Adrenal gland (tissue), 12 donors: ENCODE measurements around the gene GPS1. TPM values are rescaled to one million over a fixed set of nuclear protein-coding genes. Genes with fewer than 3 reads are reported as not detected.
A peak's percentile ranks its signal among the peaks of the same experiment; 100 is the strongest.

ENCODE experiments used
- DNase-seq, 7 donors: peaks; one replicate each; pipeline ENCODE4 v3.0.0-alpha.2; 2019 to 2020
- H3K27ac ChIP-seq, 5 donors: fragments of 200-600 bp; sonication (generic) in 4 of 5; 1 replicate in 3 of 5; 2 replicates in 2 of 5; pipeline versions ENCODE4 v1.5.1 to v1.8.0; 2016 to 2020; ENCODE audit warnings: mild to moderate bottlenecking in 1 of 5
- H3K27me3 ChIP-seq: fragments of 200-600 bp; 2 replicates; pipeline ENCODE4 v1.8.0; 2021
- H3K36me3 ChIP-seq, 2 donors: fragments of 200-600 bp; replicated peaks in 1 of 2; 1 replicate in 1 of 2; 2 replicates in 1 of 2; pipeline versions ENCODE4 v1.5.1 to v1.8.0; 2018 to 2022
- H3K4me1 ChIP-seq, 2 donors: fragments of 200-600 bp; replicated peaks in 1 of 2; 1 replicate in 1 of 2; 2 replicates in 1 of 2; pipeline versions ENCODE4 v1.5.1 to v1.8.0; 2018 to 2021
- H3K4me3 ChIP-seq, 4 donors: fragments of 200-600 bp; sonication (generic) in 3 of 4; one replicate each; pipeline ENCODE4 v1.5.1; 2016 to 2018
- H3K9me3 ChIP-seq, 3 donors: fragments of 200-600 bp; sonication (generic) in 1 of 3; replicated peaks in 1 of 3; 1 replicate in 2 of 3; 2 replicates in 1 of 3; pipeline versions ENCODE4 v1.5.1 to v1.8.0; 2016 to 2021
- POLR2A ChIP-seq, 2 donors: fragments of 450-650 bp; IDR thresholded peaks; one replicate each; pipeline ENCODE4 v1.6.1; 2017; ENCODE audit warnings: antibody characterized with exemption in 2 of 2, mild to moderate bottlenecking in 2 of 2, moderate library complexity in 1 of 2
- WGBS, 4 donors: extraction: QIAGEN DNeasy Blood & Tissue Kit in 2 of 4; methylation state at CpG; one replicate each; pipeline versions ENCODE4 v1.1.5 to v1.1.7; 2013 to 2017; 5-methylcytosine and 5-hydroxymethylcytosine counted together
- intact Hi-C, 2 donors: fragments of 100-400 bp; cut with DNase I; formaldehyde crosslinking; loops; one replicate each; pipeline versions ENCODE4 v1.14.1 to v1.15.0; 2022 to 2023
- polyA plus RNA-seq, 3 donors: library from polyadenylated mRNA; stranded (reverse); fragments of 200-250 nt in 2 of 3; fragments of 350-450 nt in 1 of 3; fragmentation: Illumina TruSeq in 1 of 3; extraction: RNeasy Lipid Tissue Mini Kit (QIAGEN cat#74804) in 1 of 3; gene quantifications; one replicate each; pipeline ENCODE4 v1.2.3, GENCODE V29; 2013 to 2014
- total RNA-seq, 9 donors: library from RNA; depleted of rRNA in 4 of 9; stranded (reverse); fragments of >200 nt in 4 of 9; fragments of 120-200 nt in 1 of 9; fragmentation: NEBNext Ultra II Directional in 1 of 9; extraction: Animal tissue kit (Norgen Biotek cat#: 25700) in 1 of 9; gene quantifications; one replicate each; pipeline versions ENCODE4 v1.1.0 to v1.2.4, GENCODE V29; 2013 to 2023
- TF ChIP-seq, protein P1 (sequence below), 6 experiments: fragments of 450-650 bp in 4 of 6; fragments of 200-600 bp in 2 of 6; sonication (generic) in 1 of 6; IDR thresholded peaks; 1 replicate in 5 of 6; 2 replicates in 1 of 6; pipeline versions ENCODE4 v1.5.1 to v1.8.0; 2016 to 2021; ENCODE audit warnings: antibody characterized with exemption in 6 of 6, mild to moderate bottlenecking in 2 of 6, moderate library complexity in 1 of 6
- donor health status: healthy with polysubstance abuse.
- donor health status: Bipolar disorder and iron deficiency.
- donor health status: DM: yes; HTN: yes; CAD: no.
- donor health status: DM: no; HTN: no; CAD: no.
- donor health status: DM: no; HTN: no; CAD: no.
- donor health status: DM: yes; HTN: yes; CAD: no.

Gene GPS1
- total and polyA plus RNA-seq, 12 donors: 37.4 to 305 (median 113) TPM

- no peak overlapping the region for H3K27ac ChIP-seq
- intact Hi-C loops: no loop called here
- no peak for DNase-seq
- no peak for TF ChIP-seq POLR2A (IDR thresholded peaks at IDR 0.05)
- TF ChIP-seq, protein P1, sequence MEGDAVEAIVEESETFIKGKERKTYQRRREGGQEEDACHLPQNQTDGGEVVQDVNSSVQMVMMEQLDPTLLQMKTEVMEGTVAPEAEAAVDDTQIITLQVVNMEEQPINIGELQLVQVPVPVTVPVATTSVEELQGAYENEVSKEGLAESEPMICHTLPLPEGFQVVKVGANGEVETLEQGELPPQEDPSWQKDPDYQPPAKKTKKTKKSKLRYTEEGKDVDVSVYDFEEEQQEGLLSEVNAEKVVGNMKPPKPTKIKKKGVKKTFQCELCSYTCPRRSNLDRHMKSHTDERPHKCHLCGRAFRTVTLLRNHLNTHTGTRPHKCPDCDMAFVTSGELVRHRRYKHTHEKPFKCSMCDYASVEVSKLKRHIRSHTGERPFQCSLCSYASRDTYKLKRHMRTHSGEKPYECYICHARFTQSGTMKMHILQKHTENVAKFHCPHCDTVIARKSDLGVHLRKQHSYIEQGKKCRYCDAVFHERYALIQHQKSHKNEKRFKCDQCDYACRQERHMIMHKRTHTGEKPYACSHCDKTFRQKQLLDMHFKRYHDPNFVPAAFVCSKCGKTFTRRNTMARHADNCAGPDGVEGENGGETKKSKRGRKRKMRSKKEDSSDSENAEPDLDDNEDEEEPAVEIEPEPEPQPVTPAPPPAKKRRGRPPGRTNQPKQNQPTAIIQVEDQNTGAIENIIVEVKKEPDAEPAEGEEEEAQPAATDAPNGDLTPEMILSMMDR (IDR thresholded peaks at IDR 0.05): no peak
- 39 to 55% (median 50%) methylated on average over 12 to 19 of the region's 19 CpGs for WGBS, 4 donors
- no peaks in the 10 kb centered on the region for H3K36me3 ChIP-seq
- H3K9me3 ChIP-seq: no peaks in the 10 kb centered on the region
- H3K4me1 ChIP-seq: peaks cover 12 to 15% of the 10 kb centered on the region in 2 donors
- H3K4me3 ChIP-seq: no peak overlapping the region
- no peaks in the 10 kb centered on the region for H3K27me3 ChIP-seq
Measured at GRCh38 chr17:82018152-82018988, 33.3 kb upstream of the GPS1 start.

DNA sequence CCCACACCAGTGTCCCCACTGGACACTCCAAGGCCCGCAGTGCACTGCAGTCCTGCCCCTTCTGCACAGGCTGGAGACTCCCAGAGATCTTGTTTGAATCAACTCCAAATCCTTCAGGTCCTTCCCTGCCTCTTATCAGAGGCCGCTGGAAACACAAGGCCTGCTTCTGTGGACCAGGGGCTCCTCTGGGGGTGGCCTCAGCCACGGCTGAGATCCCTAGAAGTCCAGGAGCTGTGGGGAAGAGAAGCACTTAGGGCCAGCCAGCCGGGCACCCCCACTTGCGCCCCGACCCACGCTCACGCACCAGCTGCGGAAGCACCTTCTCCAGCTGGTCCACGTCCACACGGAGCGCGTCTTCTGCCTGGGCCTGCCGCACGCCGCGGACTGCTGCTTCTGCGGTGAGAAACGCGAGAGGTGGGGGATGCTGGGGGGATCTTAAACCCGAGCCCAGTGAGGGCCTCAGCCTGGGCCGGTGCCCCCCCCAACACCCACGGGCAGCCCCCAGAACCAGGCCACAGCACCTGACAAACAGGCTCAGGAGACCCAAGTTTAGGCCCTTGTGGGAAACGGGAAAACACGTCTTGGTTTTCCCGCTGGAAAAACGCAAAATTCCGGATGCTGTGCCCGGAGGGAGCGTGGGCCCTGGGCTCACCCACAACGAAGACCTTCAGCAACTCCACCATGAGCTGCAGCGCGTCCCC lies 32.6 kb upstream of the GPS1 start:
- DNase-seq: no peak
- Histone ChIP-seq H3K4me3 (no peak overlapping the region), H3K4me1 (peaks cover 20 to 22% of the 10 kb centered on the region in 2 donors), H3K9me3 (no peaks in the 10 kb centered on the region), H3K27ac (no peak overlapping the region), H3K36me3 (no peaks in the 10 kb centered on the region), H3K27me3 (no peaks in the 10 kb centered on the region)
- intact Hi-C loops: no loop called here
- WGBS, 4 donors: 84 to 86% (median 85%) methylated on average over 22 to 33 of the region's 33 CpGs
- TF ChIP-seq POLR2A (IDR thresholded peaks at IDR 0.05): no peak
- TF ChIP-seq, protein P1 (IDR thresholded peaks at IDR 0.05): no peak

DNA sequence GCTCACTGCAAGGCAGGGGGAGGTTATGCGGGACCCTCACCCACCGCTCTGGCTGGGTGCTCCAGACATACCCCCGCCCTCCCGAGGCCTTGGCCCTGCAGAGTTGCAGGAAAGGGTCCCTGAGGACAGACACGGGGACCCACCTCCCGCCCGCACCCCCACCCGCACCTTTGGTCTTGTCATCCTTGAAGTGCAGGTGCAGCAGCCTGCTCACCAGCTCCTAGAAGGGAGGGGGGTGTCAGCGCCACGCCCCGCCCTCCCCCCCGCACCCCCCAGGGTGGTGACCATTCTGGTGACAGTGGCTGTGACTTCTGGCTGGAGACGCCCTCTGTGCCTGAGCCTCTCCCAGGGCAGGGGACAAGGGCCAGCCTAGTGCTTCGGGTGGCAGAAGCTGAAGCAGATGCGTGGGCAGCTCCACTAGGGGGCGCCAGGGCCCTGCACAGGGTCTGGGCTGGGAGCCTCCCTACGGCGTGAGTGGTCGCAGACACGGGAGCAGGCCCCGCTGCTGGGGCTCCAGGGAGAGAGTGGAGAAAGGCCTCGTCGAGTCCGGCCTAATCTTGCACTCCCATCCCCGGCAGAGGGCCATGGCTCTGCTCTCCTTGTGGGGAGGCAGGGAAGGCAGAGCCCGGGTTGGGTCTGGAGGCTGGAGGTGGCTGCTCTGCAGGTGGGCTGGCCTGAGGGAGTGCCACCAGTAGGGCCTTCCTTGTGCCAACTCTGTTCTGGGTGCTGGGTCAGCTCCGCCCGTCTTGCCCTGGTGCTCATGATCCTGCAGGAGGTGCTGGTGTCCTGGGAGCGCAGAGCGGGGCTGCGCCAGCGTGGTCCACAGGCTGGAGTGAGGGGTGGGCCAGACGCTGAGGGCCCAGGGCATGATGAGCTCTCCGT lies 31.8 kb upstream of the GPS1 start:
- no peak for TF ChIP-seq POLR2A (IDR thresholded peaks at IDR 0.05)
- TF ChIP-seq, protein P1 (IDR thresholded peaks at IDR 0.05): peak; percentile 29 to 62 (median 46)
- intact Hi-C loops: loop anchor here (2.0 to 10.0 kb wide), 3 partner anchors 59 to 275 kb away; partner anchors contain the start of gene NOTUM (in 1 of the 2)
- peak in 5 of 7 donors; percentile 47 to 72 (median 59) for DNase-seq
- Histone ChIP-seq H3K36me3 (no peaks in the 10 kb centered on the region), H3K27ac (no peak overlapping the region), H3K4me1 (peaks cover 21 to 27% of the 10 kb centered on the region in 2 donors), H3K27me3 (no peaks in the 10 kb centered on the region), H3K4me3 (no peak overlapping the region), H3K9me3 (no peaks in the 10 kb centered on the region)
- 60 to 79% (median 64%) methylated on average over 4 to 34 of the region's 34 CpGs for WGBS, 4 donors
